Uterus (tissue), 2 donors: ENCODE measurements around the gene DNAJB1.

Experiments used
- POLR2A ChIP-seq, 2 donors: fragments of 450-650 bp; IDR thresholded peaks; one replicate each; pipeline ENCODE4 v1.6.1; 2016; ENCODE audit warnings: antibody characterized with exemption in 2 of 2, mild to moderate bottlenecking in 1 of 2, moderate library complexity in 1 of 2
- TF ChIP-seq, protein P1 (sequence below), 4 experiments: fragments of 200-600 bp in 2 of 4; fragments of 450-650 bp in 2 of 4; sonication (generic) in 2 of 4; IDR thresholded peaks; one replicate each; pipeline ENCODE4 v1.5.1; 2016 to 2019; ENCODE audit warnings: antibody characterized with exemption in 4 of 4, mild to moderate bottlenecking in 2 of 4, moderate library complexity in 1 of 4

DNA sequence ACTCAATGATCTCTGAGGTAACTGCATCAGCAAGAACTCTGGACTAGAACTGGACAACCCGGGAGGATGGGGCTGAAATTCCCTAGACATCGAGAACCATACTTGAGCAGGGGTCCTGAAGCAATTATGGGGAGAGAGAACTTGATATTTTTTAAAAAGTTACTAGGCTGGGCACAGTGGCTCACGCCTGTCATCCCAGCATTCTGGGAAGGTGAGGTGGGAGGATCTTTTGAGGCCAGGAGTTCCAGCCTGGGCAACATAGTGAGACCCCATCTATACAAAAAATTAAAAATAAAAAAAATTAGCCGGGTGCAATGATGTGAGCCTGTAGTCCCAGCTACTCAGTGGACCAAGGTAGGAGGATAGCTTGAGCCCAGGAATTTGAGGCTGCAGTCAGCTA, 2.3 kb upstream of the DNAJB1 start:
- TF ChIP-seq, protein P1, sequence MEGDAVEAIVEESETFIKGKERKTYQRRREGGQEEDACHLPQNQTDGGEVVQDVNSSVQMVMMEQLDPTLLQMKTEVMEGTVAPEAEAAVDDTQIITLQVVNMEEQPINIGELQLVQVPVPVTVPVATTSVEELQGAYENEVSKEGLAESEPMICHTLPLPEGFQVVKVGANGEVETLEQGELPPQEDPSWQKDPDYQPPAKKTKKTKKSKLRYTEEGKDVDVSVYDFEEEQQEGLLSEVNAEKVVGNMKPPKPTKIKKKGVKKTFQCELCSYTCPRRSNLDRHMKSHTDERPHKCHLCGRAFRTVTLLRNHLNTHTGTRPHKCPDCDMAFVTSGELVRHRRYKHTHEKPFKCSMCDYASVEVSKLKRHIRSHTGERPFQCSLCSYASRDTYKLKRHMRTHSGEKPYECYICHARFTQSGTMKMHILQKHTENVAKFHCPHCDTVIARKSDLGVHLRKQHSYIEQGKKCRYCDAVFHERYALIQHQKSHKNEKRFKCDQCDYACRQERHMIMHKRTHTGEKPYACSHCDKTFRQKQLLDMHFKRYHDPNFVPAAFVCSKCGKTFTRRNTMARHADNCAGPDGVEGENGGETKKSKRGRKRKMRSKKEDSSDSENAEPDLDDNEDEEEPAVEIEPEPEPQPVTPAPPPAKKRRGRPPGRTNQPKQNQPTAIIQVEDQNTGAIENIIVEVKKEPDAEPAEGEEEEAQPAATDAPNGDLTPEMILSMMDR (IDR thresholded peaks at IDR 0.05) = no peak
- TF ChIP-seq POLR2A (IDR thresholded peaks at IDR 0.05) = no peak
